ENCODE results near the gene ENDOD1.

Gene ENDOD1

DNA sequence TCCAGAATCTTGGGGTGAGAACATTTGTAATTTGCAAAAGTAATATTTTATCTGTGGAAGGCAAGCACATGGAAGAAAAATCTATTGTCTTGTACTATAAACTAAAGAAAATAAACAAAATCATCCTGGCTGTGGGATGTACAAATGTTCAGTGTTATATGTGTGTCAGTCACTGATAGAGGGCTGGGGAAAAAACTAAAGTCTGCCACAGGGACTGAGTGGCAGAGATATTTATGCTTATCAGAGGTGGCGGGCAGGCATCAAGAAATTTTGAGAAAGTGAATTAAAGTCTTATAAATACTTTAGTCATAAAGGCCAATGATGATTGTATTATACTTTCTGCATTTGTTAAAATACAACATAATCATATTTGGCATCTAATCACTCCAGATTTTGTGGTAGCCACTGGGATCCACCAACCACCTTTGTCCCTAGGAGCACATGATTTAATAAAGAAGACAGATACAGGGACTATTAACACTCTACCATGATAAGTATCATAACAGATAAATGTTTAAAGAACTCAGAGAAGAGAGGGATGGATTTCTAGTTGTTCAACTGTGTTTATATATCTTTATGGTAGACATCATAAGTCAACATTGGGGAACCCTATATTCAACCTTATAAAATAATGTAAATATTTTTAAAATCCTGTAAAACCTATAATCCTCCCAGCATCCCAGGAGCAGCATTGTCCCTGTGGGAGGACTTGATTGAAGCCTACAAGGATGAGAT is 2.6 kb upstream of the ENDOD1 start:
- no peaks in the 10 kb centered on the region for H3K9me3 Mint-ChIP-seq
- ATAC-seq = no peak
- DNase-seq = no peak
- no peaks in the 10 kb centered on the region for H3K27me3 Mint-ChIP-seq
- H3K27ac Mint-ChIP-seq = no peak overlapping the region
- H3K4me1 Mint-ChIP-seq = peaks cover 67% of the 10 kb centered on the region
- H3K4me3 Mint-ChIP-seq = no peak overlapping the region

DNA sequence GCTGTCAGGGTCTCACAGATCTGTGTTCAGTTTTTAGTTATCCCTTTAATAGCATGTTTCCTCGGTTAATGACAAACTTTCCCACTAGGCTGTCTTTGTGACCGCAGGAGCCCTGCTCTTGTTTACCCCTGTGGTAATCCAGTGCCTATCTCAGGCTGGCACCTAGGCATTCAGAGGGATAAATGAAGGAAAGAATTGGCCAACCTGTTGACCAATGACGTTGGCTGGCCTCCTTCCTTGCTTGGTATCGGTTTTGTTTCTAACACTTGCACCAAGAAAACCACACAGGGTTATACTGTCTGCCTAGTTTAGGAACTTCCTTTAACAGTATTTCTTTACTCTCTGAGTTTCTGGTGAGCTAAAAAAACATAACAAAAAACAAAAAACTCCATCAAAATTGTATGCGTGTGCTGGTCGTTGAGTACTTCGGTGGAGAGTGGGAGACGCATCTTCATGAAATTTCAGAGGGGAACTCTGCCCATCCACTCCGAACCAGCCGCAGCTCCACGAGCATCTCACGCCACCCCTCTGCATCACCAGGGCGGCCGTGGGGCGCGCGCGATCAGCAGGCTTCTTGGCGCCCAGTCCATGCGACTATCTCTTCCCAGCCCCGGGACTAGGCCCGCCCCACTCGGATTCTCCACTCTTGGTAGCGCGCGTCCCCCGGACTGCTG is 563 bp upstream of the ENDOD1 start:
- Mint-ChIP-seq H3K4me1 (peaks cover 75% of the 10 kb centered on the region), H3K27me3 (no peaks in the 10 kb centered on the region), H3K27ac (peak overlapping the region; percentile 95 to 97), H3K4me3 (peak overlapping the region; percentile 90 to 95), H3K9me3 (no peaks in the 10 kb centered on the region)
- ATAC-seq (peak; percentile 69), DNase-seq (peak; percentile 24 to 36)

DNA sequence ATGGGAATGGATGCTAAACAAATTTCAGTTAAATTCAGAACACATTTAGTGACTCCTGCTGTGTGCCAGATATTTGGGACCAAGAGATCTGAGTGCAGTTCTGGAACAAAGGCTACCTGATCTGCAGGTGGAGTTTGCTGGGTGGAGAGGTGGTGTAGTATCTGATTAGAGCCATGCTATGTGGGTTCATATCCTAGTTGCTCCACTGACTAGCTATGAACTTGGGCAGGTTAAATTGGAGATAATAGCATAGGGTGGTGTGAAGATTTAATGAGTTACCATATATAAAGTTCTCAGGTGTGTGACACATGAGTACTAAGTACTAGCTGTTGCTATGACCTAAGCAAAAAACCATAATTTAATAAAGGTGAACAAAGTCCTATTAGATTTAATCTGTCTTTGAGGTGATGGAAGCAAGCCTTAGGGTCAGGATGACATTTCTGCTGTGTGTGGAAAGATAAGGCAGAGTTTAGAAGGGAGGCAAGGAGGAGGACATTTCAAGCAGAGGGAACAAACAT is 2.1 kb downstream of the ENDOD1 start:
- Mint-ChIP-seq H3K9me3 (no peaks in the 10 kb centered on the region), H3K4me1 (peaks cover 75% of the 10 kb centered on the region), H3K27me3 (no peaks in the 10 kb centered on the region), H3K27ac (no peak overlapping the region), H3K4me3 (peak overlapping the region; percentile 7 to 87)
- DNase-seq (no peak), ATAC-seq (no peak)

DNA sequence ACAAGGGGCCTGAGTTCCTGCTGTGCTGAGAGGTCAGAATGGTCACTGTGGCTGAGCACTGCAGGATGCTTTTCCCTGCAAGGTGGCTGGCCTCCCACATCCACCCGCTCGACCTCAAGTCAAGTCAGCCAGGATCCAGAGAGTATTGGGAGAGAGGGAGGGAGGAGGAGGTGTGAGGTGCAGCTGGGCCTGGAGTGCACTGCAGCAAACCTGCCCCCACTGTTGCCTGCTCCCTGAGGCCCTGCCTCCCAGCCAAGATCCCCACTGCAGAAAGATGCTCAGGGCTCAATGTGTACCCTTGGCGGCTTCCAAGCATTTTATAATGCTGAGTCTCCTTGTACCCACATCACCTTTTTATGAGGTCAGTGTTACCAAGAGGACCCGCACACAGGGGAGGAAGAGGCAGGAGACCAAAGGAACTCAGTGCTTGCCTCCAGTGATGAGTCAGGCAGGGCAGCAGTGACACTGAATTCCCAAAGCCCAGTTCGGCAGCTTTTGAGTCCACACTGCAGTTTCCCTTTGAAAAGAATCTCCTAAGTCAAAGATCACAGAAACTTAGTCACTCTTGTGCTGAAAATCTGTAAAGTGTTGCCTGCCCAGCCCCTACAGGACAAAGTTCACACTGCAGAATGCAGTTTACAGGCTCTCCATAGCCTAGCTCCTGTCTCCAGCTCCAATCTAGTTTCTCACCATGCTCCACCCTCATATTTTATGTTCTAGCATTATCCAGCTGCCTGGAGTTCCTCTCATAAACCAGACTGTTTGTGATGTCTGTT is 3.1 kb downstream of the ENDOD1 start:
- no peaks in the 10 kb centered on the region for H3K9me3 Mint-ChIP-seq
- ATAC-seq (no peak), DNase-seq (peak; percentile 23 to 39)
- H3K4me3 Mint-ChIP-seq = peak overlapping the region; percentile 50 to 65
- no peaks in the 10 kb centered on the region for H3K27me3 Mint-ChIP-seq
- peaks cover 85% of the 10 kb centered on the region for H3K4me1 Mint-ChIP-seq
- H3K27ac Mint-ChIP-seq = peak overlapping the region in 1 of 2 donors; percentile 81

DNA sequence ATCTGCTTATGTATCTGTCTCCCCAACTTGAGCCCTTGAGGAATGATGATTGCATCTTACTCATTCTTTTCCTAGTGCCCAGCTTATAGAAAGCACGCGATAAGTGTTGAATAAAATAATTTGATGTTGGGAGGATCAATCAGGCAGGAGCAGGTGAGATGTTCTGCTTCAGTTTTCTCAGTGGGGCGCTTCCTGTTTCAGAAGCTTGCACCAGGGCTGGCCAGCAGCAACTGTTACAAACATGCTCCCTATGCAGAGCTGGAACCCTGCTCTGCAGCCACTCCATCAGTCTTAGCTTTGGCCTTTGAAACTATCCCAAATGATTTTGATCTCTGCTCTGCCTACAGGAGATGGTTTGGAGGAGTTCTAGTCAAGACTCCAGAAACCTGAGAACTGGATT is 3.9 kb downstream of the ENDOD1 start:
- Mint-ChIP-seq H3K4me1 (peaks cover 86% of the 10 kb centered on the region), H3K4me3 (peak overlapping the region; percentile 50 to 65), H3K9me3 (no peaks in the 10 kb centered on the region), H3K27ac (peak overlapping the region in 1 of 2 donors; percentile 9), H3K27me3 (no peaks in the 10 kb centered on the region)
- no peak for DNase-seq
- no peak for ATAC-seq

- H3K4me3 Mint-ChIP-seq = peak overlapping the region; percentile 48 to 54
- peak; percentile 91 for ATAC-seq
Measured at GRCh38 chr11:95095858-95096587, 6.4 kb downstream of the ENDOD1 start.

GRCh38 chr11:95097209-95097608 is 7.6 kb downstream of the ENDOD1 start:
- no peak for DNase-seq
- Mint-ChIP-seq H3K9me3 (no peaks in the 10 kb centered on the region), H3K4me3 (no peak overlapping the region), H3K4me1 (peaks cover 79% of the 10 kb centered on the region), H3K27me3 (no peaks in the 10 kb centered on the region), H3K27ac (no peak overlapping the region)
- no peak for ATAC-seq

More at GRCh38 chr11:95095858-95096587, 6.4 kb downstream of the ENDOD1 start:
- no peaks in the 10 kb centered on the region for H3K9me3 Mint-ChIP-seq
- H3K27ac Mint-ChIP-seq = no peak overlapping the region
- no peaks in the 10 kb centered on the region for H3K27me3 Mint-ChIP-seq
- H3K4me1 Mint-ChIP-seq = peaks cover 86% of the 10 kb centered on the region
- no peak for DNase-seq

- DNase-seq (no peak), ATAC-seq (no peak)
- Mint-ChIP-seq H3K4me3 (no peak overlapping the region), H3K4me1 (peaks cover 72% of the 10 kb centered on the region), H3K27me3 (no peaks in the 10 kb centered on the region), H3K9me3 (no peaks in the 10 kb centered on the region), H3K27ac (no peak overlapping the region)
Measured at GRCh38 chr11:95098826-95099225, 9.2 kb downstream of the ENDOD1 start.

DNA sequence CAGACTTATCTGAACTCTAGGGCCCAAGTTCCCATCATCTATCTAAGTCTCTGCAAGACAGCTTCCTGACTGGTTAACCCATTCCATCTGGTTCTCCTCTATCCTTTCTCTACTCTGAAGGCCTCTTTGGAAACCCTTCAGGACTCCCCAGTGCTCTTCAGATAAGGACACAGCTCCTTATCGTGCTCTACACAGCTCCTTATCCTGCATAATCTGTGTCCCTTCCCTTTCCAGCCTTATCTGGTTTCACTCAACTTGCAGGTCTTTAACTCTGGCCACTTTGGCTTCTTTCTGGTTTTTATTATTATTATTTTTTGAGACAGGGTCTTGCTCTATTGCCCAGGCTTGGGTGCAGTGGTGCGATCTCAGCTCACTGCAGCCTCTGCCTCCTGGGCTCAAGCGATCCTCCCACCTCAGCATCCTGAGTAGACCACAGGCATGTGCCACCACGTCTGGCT is 10.6 kb downstream of the ENDOD1 start:
- Mint-ChIP-seq H3K9me3 (no peaks in the 10 kb centered on the region), H3K27ac (no peak overlapping the region), H3K4me1 (peaks cover 62% of the 10 kb centered on the region), H3K4me3 (no peak overlapping the region), H3K27me3 (no peaks in the 10 kb centered on the region)
- no peak for DNase-seq
- no peak for ATAC-seq

DNA sequence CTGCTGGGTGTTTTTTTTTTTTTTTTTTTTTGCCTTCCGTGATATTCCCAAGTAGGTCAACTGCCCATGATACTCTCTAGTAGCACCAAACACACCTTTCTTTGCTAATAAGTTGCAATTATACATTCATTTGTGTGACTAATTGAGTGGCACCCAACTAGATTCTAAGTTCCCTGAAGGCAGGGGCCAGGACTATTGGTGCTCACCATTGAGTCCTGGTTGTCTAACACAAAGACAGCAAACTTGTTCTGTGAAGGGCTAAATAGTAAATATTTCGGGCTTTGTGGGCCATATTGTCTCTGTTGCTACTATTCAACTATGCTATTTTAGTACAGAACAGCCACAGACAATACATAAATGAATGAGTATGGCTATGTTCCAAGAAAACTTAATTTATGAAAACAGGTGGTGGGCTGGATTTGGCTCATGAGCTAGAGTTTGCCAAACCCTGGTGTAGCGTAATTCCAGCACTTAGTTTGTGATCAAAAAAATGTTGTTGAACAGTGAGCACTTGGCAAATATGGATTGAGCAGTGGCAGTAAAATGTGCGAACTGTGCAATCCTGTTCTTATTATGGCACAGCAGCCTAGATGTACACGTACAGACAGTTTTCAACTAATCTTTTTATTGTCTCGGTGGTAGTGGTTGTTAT is 11.3 kb downstream of the ENDOD1 start:
- ATAC-seq = no peak
- no peaks in the 10 kb centered on the region for H3K27me3 Mint-ChIP-seq
- no peaks in the 10 kb centered on the region for H3K9me3 Mint-ChIP-seq
- no peak overlapping the region for H3K4me3 Mint-ChIP-seq
- H3K4me1 Mint-ChIP-seq = peaks cover 55% of the 10 kb centered on the region
- no peak overlapping the region for H3K27ac Mint-ChIP-seq
- no peak for DNase-seq

- H3K9me3 Mint-ChIP-seq = no peaks in the 10 kb centered on the region
- no peak for ATAC-seq
- no peak for DNase-seq
- H3K4me1 Mint-ChIP-seq = peaks cover 56% of the 10 kb centered on the region
- H3K27ac Mint-ChIP-seq = no peak overlapping the region
- H3K4me3 Mint-ChIP-seq = no peak overlapping the region
- no peaks in the 10 kb centered on the region for H3K27me3 Mint-ChIP-seq
Measured at GRCh38 chr11:95101935-95102334, 12.3 kb downstream of the ENDOD1 start.

DNA sequence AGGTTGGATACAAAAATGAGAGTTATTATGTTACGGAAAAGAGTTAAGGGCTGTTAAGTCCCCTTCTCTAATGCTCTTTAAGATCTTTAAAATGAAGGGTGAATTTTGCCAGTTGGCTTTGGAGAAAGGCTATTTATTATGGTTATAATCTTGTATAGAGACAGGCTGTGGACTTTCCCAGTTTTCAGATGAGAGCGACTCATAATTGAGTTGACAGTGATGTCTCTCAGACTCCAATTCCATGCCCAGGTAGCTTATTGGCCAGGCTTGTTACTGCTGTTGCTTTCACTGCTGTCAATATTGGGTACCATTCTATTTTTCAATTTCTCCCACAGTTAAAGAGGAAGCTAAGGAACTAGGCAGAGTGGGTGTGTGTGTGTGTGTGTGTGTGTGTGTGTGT is 13.1 kb downstream of the ENDOD1 start:
- ATAC-seq (no peak), DNase-seq (no peak)
- peaks cover 55% of the 10 kb centered on the region for H3K4me1 Mint-ChIP-seq
- H3K4me3 Mint-ChIP-seq = no peak overlapping the region
- H3K27me3 Mint-ChIP-seq = no peaks in the 10 kb centered on the region
- H3K27ac Mint-ChIP-seq = no peak overlapping the region
- H3K9me3 Mint-ChIP-seq = no peaks in the 10 kb centered on the region

GRCh38 chr11:95103701-95104100 is 14.1 kb downstream of the ENDOD1 start:
- no peak overlapping the region for H3K4me3 Mint-ChIP-seq
- no peaks in the 10 kb centered on the region for H3K27me3 Mint-ChIP-seq
- ATAC-seq (no peak), DNase-seq (no peak)
- no peaks in the 10 kb centered on the region for H3K9me3 Mint-ChIP-seq
- H3K27ac Mint-ChIP-seq = peak overlapping the region in 1 of 2 donors; percentile 90
- H3K4me1 Mint-ChIP-seq = peaks cover 50% of the 10 kb centered on the region

DNA sequence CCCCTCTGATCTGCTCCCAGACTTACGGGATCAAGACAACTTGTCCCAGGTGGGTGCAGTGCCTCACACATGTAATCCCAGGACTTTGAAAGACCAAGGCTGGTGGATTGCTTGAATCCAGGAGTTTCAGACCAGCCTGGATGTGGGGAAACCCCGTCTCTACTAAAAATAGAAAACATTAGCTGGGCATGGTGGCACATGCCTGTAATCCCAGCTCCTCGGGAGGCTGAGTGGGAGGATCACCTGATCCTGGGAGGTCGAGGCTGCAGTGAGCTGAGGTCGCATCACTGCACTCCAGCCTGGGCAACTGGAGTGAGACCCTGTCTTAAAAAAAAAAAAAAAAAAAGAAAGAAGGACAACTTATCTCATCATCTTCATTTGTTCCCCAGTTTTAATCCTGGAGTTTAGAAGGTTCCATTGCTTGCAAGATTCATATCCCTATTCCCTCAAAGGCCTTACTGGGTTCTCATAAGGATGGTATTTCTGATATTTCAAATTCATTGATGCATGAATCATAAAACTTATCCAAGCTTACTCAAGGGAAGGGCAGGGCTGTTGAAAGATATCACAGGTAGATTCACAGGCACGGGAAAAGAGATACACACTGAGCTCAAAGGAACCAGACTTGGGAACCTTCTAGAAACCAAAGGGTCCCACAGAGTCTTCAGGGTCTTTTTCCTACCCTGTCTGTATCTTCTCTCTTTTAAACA is 14.6 kb downstream of the ENDOD1 start:
- no peaks in the 10 kb centered on the region for H3K27me3 Mint-ChIP-seq
- no peak for DNase-seq
- H3K4me1 Mint-ChIP-seq = peaks cover 44% of the 10 kb centered on the region
- ATAC-seq = no peak
- peak overlapping the region in 1 of 2 donors; percentile 90 for H3K27ac Mint-ChIP-seq
- no peaks in the 10 kb centered on the region for H3K9me3 Mint-ChIP-seq
- no peak overlapping the region for H3K4me3 Mint-ChIP-seq
